Endodermal cell (in vitro differentiated cells): ENCODE data around the gene ACADVL. TPM values are rescaled to one million over a fixed set of nuclear protein-coding genes. Genes with fewer than 3 reads are reported as not detected.
"Not testable (repeated sequence)": the region's sequence is repeated elsewhere in the genome, so short reads cannot be mapped to it uniquely, and the experiment has no call there.

Source experiments
- DNase-seq: peaks from one replicate; pipeline ENCODE4 v3.0.0-alpha.2; 2017
- H3K27ac ChIP-seq: 2 replicates; pipeline ENCODE4 v1.5.1; 2013; ENCODE audit warnings: mild to moderate bottlenecking, low read depth, low read length, moderate library complexity
- H3K27me3 ChIP-seq: 2 replicates; pipeline ENCODE4 v1.6.1; 2013; ENCODE audit warnings: mild to moderate bottlenecking, low read length, moderate library complexity; ENCODE audit not compliant: insufficient read depth, control insufficient read depth, poor library complexity, severe bottlenecking
- H3K36me3 ChIP-seq: 2 replicates; pipeline ENCODE4 v1.7.0; 2013; ENCODE audit warnings: mild to moderate bottlenecking, low read length, moderate library complexity; ENCODE audit not compliant: control insufficient read depth, insufficient read depth
- H3K4me1 ChIP-seq: one replicate; pipeline ENCODE4 v1.7.0; 2013; ENCODE audit warnings: low read length; ENCODE audit not compliant: control insufficient read depth, insufficient read depth
- H3K4me3 ChIP-seq: 2 replicates; pipeline ENCODE4 v1.5.1; 2013; ENCODE audit warnings: mild to moderate bottlenecking, low read length, moderate library complexity
- H3K9ac ChIP-seq: 2 replicates; pipeline ENCODE4 v1.6.1; 2013; ENCODE audit warnings: mild to moderate bottlenecking, low read length, moderate library complexity; ENCODE audit not compliant: poor library complexity, severe bottlenecking; ENCODE audit errors: extremely low read depth
- H3K9me3 ChIP-seq: 2 replicates; pipeline ENCODE4 v1.6.1; 2013; ENCODE audit warnings: mild to moderate bottlenecking, low read length, moderate library complexity; ENCODE audit not compliant: control insufficient read depth
- H3K27ac Mint-ChIP-seq: 2 replicates; pipeline ENCODE4 v1.8.0; 2020; ENCODE audit warnings: mixed read lengths
- H3K27me3 Mint-ChIP-seq: 2 replicates; pipeline ENCODE4 v1.8.0; 2021; ENCODE audit warnings: mild to moderate bottlenecking, mixed read lengths; ENCODE audit not compliant: insufficient read depth
- H3K36me3 Mint-ChIP-seq: 2 replicates; pipeline ENCODE4 v1.8.0; 2020; ENCODE audit warnings: low read depth, mixed read lengths
- H3K4me1 Mint-ChIP-seq: 2 replicates; pipeline ENCODE4 v1.8.0; 2020; ENCODE audit warnings: mixed read lengths
- H3K4me3 Mint-ChIP-seq: 2 replicates; pipeline ENCODE4 v1.8.0; 2020; ENCODE audit warnings: mild to moderate bottlenecking, moderate library complexity, mixed read lengths
- H3K9me3 Mint-ChIP-seq: 2 replicates; pipeline ENCODE4 v1.8.0; 2020; ENCODE audit warnings: mild to moderate bottlenecking, mixed read lengths
- WGBS, 2 experiments: methylation state at CpG; one replicate each; pipeline versions ENCODE4 v1.1.5 to v1.1.7; 2013; ENCODE audit warnings: missing lambda C conversion rate in 2 of 2, mixed read lengths in 1 of 2; ENCODE audit not compliant: insufficient coverage in 1 of 2, insufficient read length in 1 of 2; 5-methylcytosine and 5-hydroxymethylcytosine counted together
- total RNA-seq, 2 donors: library from RNA; stranded (reverse); fragmentation: NEBNext Ultra II Directional in 1 of 2; extraction: Animal tissue kit (Norgen Biotek cat#: 25700) in 1 of 2; gene quantifications; 2 replicates in 1 of 2; 3 replicates in 1 of 2; pipeline ENCODE4 v1.2.1, GENCODE V29; 2021
- TF ChIP-seq, protein P1 (sequence below): fragments of 200-600 bp; sonication (generic); conservative IDR thresholded peaks from 2 replicates; pipeline ENCODE4 v1.5.0; 2021; ENCODE audit warnings: antibody characterized with exemption, mild to moderate bottlenecking

ACADVL gene
- total RNA-seq, 2 donors from 2014 or later: 337 to 459 TPM

DNA sequence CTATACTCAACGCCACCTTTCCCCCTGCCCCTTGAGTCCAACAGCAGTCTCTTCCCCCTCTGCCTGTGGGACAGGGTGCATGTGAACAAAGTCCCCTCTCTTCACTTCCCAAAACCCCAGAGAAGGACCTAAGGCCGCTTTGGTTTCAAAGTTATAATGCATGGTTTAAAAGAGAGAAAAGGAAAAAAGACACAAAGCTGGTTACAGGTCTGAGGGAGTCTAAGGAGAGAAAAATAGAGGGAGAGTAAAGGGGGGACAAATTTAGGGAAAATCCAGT lies 23.7 kb downstream of the ACADVL start:
- Histone ChIP-seq H3K27me3 (no peaks in the 10 kb centered on the region), H3K9ac (peak overlapping the region; percentile 41), H3K27ac (peak overlapping the region; percentile 35), H3K36me3 (peaks cover 34% of the 10 kb centered on the region), H3K4me1 (no peaks in the 10 kb centered on the region), H3K9me3 (no peaks in the 10 kb centered on the region), H3K4me3 (peak overlapping the region; percentile 89)
- Mint-ChIP-seq H3K27me3 (no peaks in the 10 kb centered on the region), H3K36me3 (peaks cover 34% of the 10 kb centered on the region), H3K27ac (peak overlapping the region; percentile 88), H3K4me3 (peak overlapping the region; percentile 100), H3K4me1 (peaks cover 20% of the 10 kb centered on the region), H3K9me3 (no peaks in the 10 kb centered on the region)
- WGBS, 2 experiments: 58% methylated on average over 2 of the region's 2 CpGs; no CpG with 5 or more reads in 1 of the 2 experiments
- TF ChIP-seq, protein P1, sequence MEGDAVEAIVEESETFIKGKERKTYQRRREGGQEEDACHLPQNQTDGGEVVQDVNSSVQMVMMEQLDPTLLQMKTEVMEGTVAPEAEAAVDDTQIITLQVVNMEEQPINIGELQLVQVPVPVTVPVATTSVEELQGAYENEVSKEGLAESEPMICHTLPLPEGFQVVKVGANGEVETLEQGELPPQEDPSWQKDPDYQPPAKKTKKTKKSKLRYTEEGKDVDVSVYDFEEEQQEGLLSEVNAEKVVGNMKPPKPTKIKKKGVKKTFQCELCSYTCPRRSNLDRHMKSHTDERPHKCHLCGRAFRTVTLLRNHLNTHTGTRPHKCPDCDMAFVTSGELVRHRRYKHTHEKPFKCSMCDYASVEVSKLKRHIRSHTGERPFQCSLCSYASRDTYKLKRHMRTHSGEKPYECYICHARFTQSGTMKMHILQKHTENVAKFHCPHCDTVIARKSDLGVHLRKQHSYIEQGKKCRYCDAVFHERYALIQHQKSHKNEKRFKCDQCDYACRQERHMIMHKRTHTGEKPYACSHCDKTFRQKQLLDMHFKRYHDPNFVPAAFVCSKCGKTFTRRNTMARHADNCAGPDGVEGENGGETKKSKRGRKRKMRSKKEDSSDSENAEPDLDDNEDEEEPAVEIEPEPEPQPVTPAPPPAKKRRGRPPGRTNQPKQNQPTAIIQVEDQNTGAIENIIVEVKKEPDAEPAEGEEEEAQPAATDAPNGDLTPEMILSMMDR: no peak
- no peak for DNase-seq

DNA sequence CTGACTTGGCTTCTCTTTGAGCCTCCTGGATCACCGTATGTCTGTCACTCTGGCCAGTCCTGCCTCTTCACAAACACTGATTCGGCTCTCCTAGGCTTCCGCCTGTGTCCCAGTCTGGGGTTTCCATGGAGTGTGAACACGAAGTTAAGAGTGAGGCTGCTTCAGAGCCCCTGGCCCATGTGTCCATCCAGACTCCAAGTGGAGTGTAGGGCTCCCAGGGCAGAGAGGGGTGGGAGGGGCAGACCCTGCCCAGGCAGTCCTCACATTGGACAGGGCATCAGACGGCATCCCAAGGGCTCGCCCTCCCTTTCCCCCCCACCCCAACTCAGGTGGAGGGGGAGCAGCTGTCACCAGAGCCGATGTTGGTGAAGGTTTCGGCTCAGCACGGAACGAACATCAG lies 24.1 kb downstream of the ACADVL start:
- peaks cover 34% of the 10 kb centered on the region for H3K36me3 ChIP-seq
- DNase-seq: peak; percentile 52
- peak overlapping the region; percentile 100 for H3K4me3 Mint-ChIP-seq
- H3K9me3 ChIP-seq, H3K4me1 ChIP-seq, H3K27me3 ChIP-seq, H3K27me3 Mint-ChIP-seq, H3K9me3 Mint-ChIP-seq, H3K9ac ChIP-seq, H3K27ac Mint-ChIP-seq, H3K27ac ChIP-seq, H3K4me3 ChIP-seq: not testable (repeated sequence)
- peaks cover 36% of the 10 kb centered on the region for H3K36me3 Mint-ChIP-seq
- 92 to 95% methylated on average over 2 to 10 of the region's 10 CpGs for WGBS, 2 experiments
- H3K4me1 Mint-ChIP-seq: peaks cover 22% of the 10 kb centered on the region

DNA sequence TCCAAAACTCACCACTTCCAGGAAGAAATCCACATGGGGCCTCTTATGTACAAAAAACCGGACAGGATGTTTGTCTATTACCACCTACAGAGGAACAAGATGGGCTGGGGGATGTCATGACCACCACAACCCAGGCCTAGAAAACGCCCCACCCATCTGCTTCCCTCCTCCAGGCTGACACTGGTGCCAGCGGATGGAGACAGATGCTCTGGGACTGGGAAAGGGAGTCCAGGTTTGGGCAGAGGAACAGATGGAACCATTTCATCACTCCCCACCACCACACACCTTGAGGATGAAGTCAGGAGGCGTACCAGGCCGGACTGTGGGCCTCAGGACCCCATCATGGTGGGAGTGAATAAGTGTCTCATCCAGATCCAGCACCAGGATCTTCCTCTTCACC lies 27.0 kb downstream of the ACADVL start:
- Histone ChIP-seq H3K4me1 (no peaks in the 10 kb centered on the region), H3K9ac (no peak overlapping the region), H3K36me3 (peaks cover 28% of the 10 kb centered on the region), H3K27ac (no peak overlapping the region), H3K9me3 (no peaks in the 10 kb centered on the region), H3K27me3 (no peaks in the 10 kb centered on the region), H3K4me3 (no peak overlapping the region)
- Mint-ChIP-seq H3K27ac (peak overlapping the region; percentile 68), H3K4me3 (no peak overlapping the region), H3K27me3 (no peaks in the 10 kb centered on the region), H3K9me3 (no peaks in the 10 kb centered on the region), H3K4me1 (peaks cover 22% of the 10 kb centered on the region), H3K36me3 (peaks cover 26% of the 10 kb centered on the region)
- no peak for DNase-seq
- TF ChIP-seq, protein P1: no peak
- 93 to 100% methylated on average over 1 to 5 of the region's 5 CpGs for WGBS, 2 experiments

DNA sequence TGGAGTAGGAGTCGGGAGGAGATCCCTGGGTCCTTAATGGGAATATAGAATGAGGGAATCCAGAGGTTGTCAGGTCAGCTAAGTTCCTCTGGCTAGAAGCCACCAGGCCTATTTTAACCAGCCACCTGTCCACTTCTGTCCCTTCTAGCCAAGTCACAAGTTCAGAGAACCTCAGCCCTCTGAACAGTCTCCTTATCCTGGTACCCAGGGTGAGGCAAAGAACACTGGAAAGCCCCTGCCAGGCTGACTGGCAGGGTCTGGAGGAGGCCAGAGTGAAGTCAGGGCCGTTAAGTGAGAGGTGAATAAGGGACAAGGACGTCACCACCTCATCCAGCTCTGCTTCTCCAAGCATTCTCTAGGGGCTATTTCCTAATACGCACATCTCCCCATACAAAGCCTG lies 29.1 kb downstream of the ACADVL start:
- Histone ChIP-seq H3K9ac (no peak overlapping the region), H3K27me3 (no peaks in the 10 kb centered on the region), H3K4me3 (peak overlapping the region; percentile 94), H3K36me3 (peaks cover 29% of the 10 kb centered on the region), H3K9me3 (no peaks in the 10 kb centered on the region), H3K27ac (no peak overlapping the region), H3K4me1 (no peaks in the 10 kb centered on the region)
- Mint-ChIP-seq H3K36me3 (peaks cover 25% of the 10 kb centered on the region), H3K4me3 (no peak overlapping the region), H3K27me3 (no peaks in the 10 kb centered on the region), H3K27ac (peak overlapping the region; percentile 81), H3K9me3 (no peaks in the 10 kb centered on the region), H3K4me1 (peaks cover 25% of the 10 kb centered on the region)
- TF ChIP-seq, protein P1: no peak
- no peak for DNase-seq
- WGBS, 2 experiments: 90 to 98% methylated on average over 2 to 4 of the region's 4 CpGs
